ENCODE results near the gene GNPTAB.
"Not testable (repeated sequence)": the region's sequence is repeated elsewhere in the genome, so short reads cannot be mapped to it uniquely, and the experiment has no call there.

The GNPTAB gene

GRCh38 chr12:101861688-101862087 is 30.9 kb upstream of the GNPTAB start:
- H3K36me3 Mint-ChIP-seq (ENCODE audit: insufficient read depth); ATAC-seq (replicated peaks; ENCODE audit: extremely low read depth, poor library complexity, severe bottlenecking); H3K9me3 Mint-ChIP-seq; DNase-seq (ENCODE audit: low spot score in 2 of 2); H3K27me3 Mint-ChIP-seq; H3K4me3 Mint-ChIP-seq; H3K27ac Mint-ChIP-seq (ENCODE audit: low read depth); H3K4me1 Mint-ChIP-seq: not testable (repeated sequence)

GRCh38 chr12:101859664-101860607 is 29.2 kb upstream of the GNPTAB start:
- no peaks in the 10 kb centered on the region for H3K4me1 Mint-ChIP-seq
- no peak for ATAC-seq (replicated peaks; ENCODE audit: extremely low read depth, poor library complexity, severe bottlenecking)
- H3K27ac Mint-ChIP-seq (ENCODE audit: low read depth): no peak overlapping the region
- no peaks in the 10 kb centered on the region for H3K9me3 Mint-ChIP-seq
- no peaks in the 10 kb centered on the region for H3K27me3 Mint-ChIP-seq
- peaks cover 3% of the 10 kb centered on the region for H3K36me3 Mint-ChIP-seq (ENCODE audit: insufficient read depth)
- H3K4me3 Mint-ChIP-seq: no peak overlapping the region
- no peak for DNase-seq (ENCODE audit: low spot score in 2 of 2)

GRCh38 chr12:101858361-101858760 is 27.6 kb upstream of the GNPTAB start:
- Mint-ChIP-seq H3K27me3 (no peaks in the 10 kb centered on the region), H3K9me3 (no peaks in the 10 kb centered on the region), H3K4me1 (no peaks in the 10 kb centered on the region), H3K36me3 (ENCODE audit: insufficient read depth) (peaks cover 2% of the 10 kb centered on the region), H3K4me3 (no peak overlapping the region), H3K27ac (ENCODE audit: low read depth) (no peak overlapping the region)
- no peak for DNase-seq (ENCODE audit: low spot score in 2 of 2)
- no peak for ATAC-seq (replicated peaks; ENCODE audit: extremely low read depth, poor library complexity, severe bottlenecking)

- Mint-ChIP-seq H3K4me1 (no peaks in the 10 kb centered on the region), H3K27ac (ENCODE audit: low read depth) (no peak overlapping the region), H3K36me3 (ENCODE audit: insufficient read depth) (peaks cover 2% of the 10 kb centered on the region), H3K27me3 (no peaks in the 10 kb centered on the region), H3K4me3 (no peak overlapping the region), H3K9me3 (no peaks in the 10 kb centered on the region)
- ATAC-seq (replicated peaks; ENCODE audit: extremely low read depth, poor library complexity, severe bottlenecking): no peak
- DNase-seq (ENCODE audit: low spot score in 2 of 2): no peak
Measured at GRCh38 chr12:101857043-101857558, 26.3 kb upstream of the GNPTAB start.

GRCh38 chr12:101856614-101857013 is 25.9 kb upstream of the GNPTAB start:
- not testable (repeated sequence) for H3K36me3 Mint-ChIP-seq (ENCODE audit: insufficient read depth); H3K27me3 Mint-ChIP-seq; H3K4me3 Mint-ChIP-seq; ATAC-seq (replicated peaks; ENCODE audit: extremely low read depth, poor library complexity, severe bottlenecking); DNase-seq (ENCODE audit: low spot score in 2 of 2); H3K27ac Mint-ChIP-seq (ENCODE audit: low read depth); H3K4me1 Mint-ChIP-seq; H3K9me3 Mint-ChIP-seq

- Mint-ChIP-seq H3K9me3 (no peaks in the 10 kb centered on the region), H3K36me3 (ENCODE audit: insufficient read depth) (peaks cover 2% of the 10 kb centered on the region), H3K4me3 (no peak overlapping the region), H3K27ac (ENCODE audit: low read depth) (no peak overlapping the region), H3K27me3 (no peaks in the 10 kb centered on the region), H3K4me1 (no peaks in the 10 kb centered on the region)
- ATAC-seq (replicated peaks; ENCODE audit: extremely low read depth, poor library complexity, severe bottlenecking) (no peak), DNase-seq (ENCODE audit: low spot score in 2 of 2) (no peak)
Measured at GRCh38 chr12:101855976-101856375, 25.2 kb upstream of the GNPTAB start.

GRCh38 chr12:101855364-101855884 is 24.7 kb upstream of the GNPTAB start:
- DNase-seq (ENCODE audit: low spot score in 2 of 2): no peak
- Mint-ChIP-seq H3K4me1 (no peaks in the 10 kb centered on the region), H3K9me3 (no peaks in the 10 kb centered on the region), H3K27me3 (no peaks in the 10 kb centered on the region), H3K36me3 (ENCODE audit: insufficient read depth) (peaks cover 2% of the 10 kb centered on the region), H3K27ac (ENCODE audit: low read depth) (no peak overlapping the region), H3K4me3 (no peak overlapping the region)
- no peak for ATAC-seq (replicated peaks; ENCODE audit: extremely low read depth, poor library complexity, severe bottlenecking)

GRCh38 chr12:101854747-101855146 is 24.0 kb upstream of the GNPTAB start:
- H3K27me3 Mint-ChIP-seq: no peaks in the 10 kb centered on the region
- no peak overlapping the region for H3K27ac Mint-ChIP-seq (ENCODE audit: low read depth)
- H3K4me1 Mint-ChIP-seq: no peaks in the 10 kb centered on the region
- no peaks in the 10 kb centered on the region for H3K9me3 Mint-ChIP-seq
- ATAC-seq (replicated peaks; ENCODE audit: extremely low read depth, poor library complexity, severe bottlenecking) (no peak), DNase-seq (ENCODE audit: low spot score in 2 of 2) (no peak)
- no peak overlapping the region for H3K4me3 Mint-ChIP-seq
- peaks cover 2% of the 10 kb centered on the region for H3K36me3 Mint-ChIP-seq (ENCODE audit: insufficient read depth)

- Mint-ChIP-seq H3K27ac (ENCODE audit: low read depth) (no peak overlapping the region), H3K4me1 (no peaks in the 10 kb centered on the region), H3K27me3 (no peaks in the 10 kb centered on the region), H3K4me3 (no peak overlapping the region), H3K9me3 (no peaks in the 10 kb centered on the region), H3K36me3 (ENCODE audit: insufficient read depth) (peaks cover 2% of the 10 kb centered on the region)
- ATAC-seq (replicated peaks; ENCODE audit: extremely low read depth, poor library complexity, severe bottlenecking) (no peak), DNase-seq (ENCODE audit: low spot score in 2 of 2) (no peak)
Measured at GRCh38 chr12:101852998-101853397, 22.2 kb upstream of the GNPTAB start.

- ATAC-seq (replicated peaks; ENCODE audit: extremely low read depth, poor library complexity, severe bottlenecking) (no peak), DNase-seq (ENCODE audit: low spot score in 2 of 2) (no peak)
- Mint-ChIP-seq H3K4me1 (no peaks in the 10 kb centered on the region), H3K9me3 (no peaks in the 10 kb centered on the region), H3K27ac (ENCODE audit: low read depth) (no peak overlapping the region), H3K36me3 (ENCODE audit: insufficient read depth) (no peaks in the 10 kb centered on the region), H3K27me3 (no peaks in the 10 kb centered on the region), H3K4me3 (no peak overlapping the region)
Measured at GRCh38 chr12:101850199-101850598, 19.4 kb upstream of the GNPTAB start.

GRCh38 chr12:101847325-101847724 is 16.6 kb upstream of the GNPTAB start:
- H3K36me3 Mint-ChIP-seq (ENCODE audit: insufficient read depth): no peaks in the 10 kb centered on the region
- DNase-seq (ENCODE audit: low spot score in 2 of 2) (no peak), ATAC-seq (replicated peaks; ENCODE audit: extremely low read depth, poor library complexity, severe bottlenecking) (no peak)
- H3K9me3 Mint-ChIP-seq: no peaks in the 10 kb centered on the region
- H3K4me1 Mint-ChIP-seq: no peaks in the 10 kb centered on the region
- H3K27ac Mint-ChIP-seq (ENCODE audit: low read depth): no peak overlapping the region
- H3K27me3 Mint-ChIP-seq: no peaks in the 10 kb centered on the region
- H3K4me3 Mint-ChIP-seq: no peak overlapping the region

GRCh38 chr12:101845137-101845711 is 14.5 kb upstream of the GNPTAB start:
- Mint-ChIP-seq H3K27ac (ENCODE audit: low read depth) (no peak overlapping the region), H3K36me3 (ENCODE audit: insufficient read depth) (no peaks in the 10 kb centered on the region), H3K27me3 (no peaks in the 10 kb centered on the region), H3K4me3 (no peak overlapping the region), H3K9me3 (no peaks in the 10 kb centered on the region), H3K4me1 (no peaks in the 10 kb centered on the region)
- ATAC-seq (replicated peaks; ENCODE audit: extremely low read depth, poor library complexity, severe bottlenecking) (no peak), DNase-seq (ENCODE audit: low spot score in 2 of 2) (no peak)

- Mint-ChIP-seq H3K9me3 (no peaks in the 10 kb centered on the region), H3K27me3 (no peaks in the 10 kb centered on the region), H3K4me1 (peaks cover 16% of the 10 kb centered on the region), H3K27ac (ENCODE audit: low read depth) (no peak overlapping the region), H3K36me3 (ENCODE audit: insufficient read depth) (peaks cover 2% of the 10 kb centered on the region), H3K4me3 (no peak overlapping the region)
- ATAC-seq (replicated peaks; ENCODE audit: extremely low read depth, poor library complexity, severe bottlenecking) (no peak), DNase-seq (ENCODE audit: low spot score in 2 of 2) (no peak)
Measured at GRCh38 chr12:101841069-101841468, 10.3 kb upstream of the GNPTAB start.
